PFSK-1 (cell line): ENCODE data around the gene ADD3.

Source experiments
- POLR2AphosphoS5 ChIP-seq: IDR thresholded peaks from 2 replicates; pipeline ENCODE4 v1.6.1; 2012; ENCODE audit warnings: low read depth, mild to moderate bottlenecking, control low read depth, low read length, moderate library complexity
- REST ChIP-seq, 2 experiments: IDR thresholded peaks; 2 replicates each; pipeline versions ENCODE4 v1.6.1 to v1.8.0; 2011 to 2012; ENCODE audit warnings: low read depth in 2 of 2, low read length in 2 of 2, control low read depth in 1 of 2, inconsistent platforms in 1 of 2, mild to moderate bottlenecking in 1 of 2, moderate library complexity in 1 of 2; ENCODE audit not compliant: insufficient read depth in 1 of 2
- SIN3A ChIP-seq: IDR thresholded peaks from 2 replicates; pipeline ENCODE4 v1.6.1; 2012; ENCODE audit warnings: mild to moderate bottlenecking, low read length, moderate library complexity, borderline replicate concordance; ENCODE audit not compliant: insufficient read depth
- TAF1 ChIP-seq: IDR thresholded peaks from 2 replicates; pipeline ENCODE4 v1.6.1; 2012; ENCODE audit warnings: low read length, control low read depth, borderline replicate concordance; ENCODE audit not compliant: insufficient read depth

- TF ChIP-seq POLR2AphosphoS5 (no peak), REST (IDR thresholded peaks at IDR 0.05; ENCODE audit: insufficient read depth in 1 of 2, low read depth in 2 of 2, low read length in 2 of 2) (no peak), TAF1 (no peak), SIN3A (no peak)
These were observed 25.0 kb upstream of the ADD3 start for GRCh38 chr10:109982812-109983211.
